ENCODE data around the gene GLRX5. TPM values are rescaled to one million over a fixed set of nuclear protein-coding genes. Genes with fewer than 3 reads are reported as not detected.

GLRX5 gene
- total RNA-seq, 1 experiment from 2014 or later = 62.2 TPM

- no peak overlapping the region for H2BK12ac ChIP-seq (ENCODE audit: insufficient read length, low read depth, low read length)
- no CpG with 5 or more reads among the region's 6 CpGs for WGBS (ENCODE audit: extremely low coverage, insufficient read length, low lambda C conversion rate)
- no peak overlapping the region for H3K18ac ChIP-seq (ENCODE audit: insufficient read length, low read depth, low read length)
- no peak overlapping the region for H2BK15ac ChIP-seq (ENCODE audit: low read depth, low read length)
- H3K27me3 ChIP-seq (ENCODE audit: insufficient read depth, low read length) = peaks cover 3% of the 10 kb centered on the region; the same call in 1 of the 2 replicates
- Mint-ChIP-seq H3K4me1 (peaks cover 28 to 44% of the 10 kb centered on the region in 2 experiments), H3K9me3 (peaks cover 0 to 2% of the 10 kb centered on the region in 2 experiments; a peak in 2 of 5 replicates), H3K4me3 (no peak overlapping the region), H3K27ac (no peak overlapping the region), H3K36me3 (ENCODE audit: insufficient read depth in 1 of 3, low read depth in 3 of 3) (no peaks in the 10 kb centered on the region), H3K27me3 (ENCODE audit: low read depth) (peaks cover 57% of the 10 kb centered on the region)
- no peak overlapping the region for H2BK120ac ChIP-seq (ENCODE audit: low read depth, low read length, poor library complexity, severe bottlenecking)
- H4K5ac ChIP-seq (ENCODE audit: insufficient read length, low read depth, low read length) = no peak overlapping the region
- TF ChIP-seq CTCF (conservative IDR thresholded peaks at IDR 0.05) = no peak
- H3K9me3 ChIP-seq (ENCODE audit: control insufficient read depth, low read depth, low read length) = no peaks in the 10 kb centered on the region
- H2BK5ac ChIP-seq (ENCODE audit: insufficient read length, low read length) = no peak overlapping the region
- H3K23ac ChIP-seq (ENCODE audit: insufficient read length, low read depth, low read length) = no peak overlapping the region
- H3K27ac ChIP-seq (ENCODE audit: insufficient read length, low read depth, low read length) = no peak overlapping the region
- no peak overlapping the region for H2AK5ac ChIP-seq (ENCODE audit: insufficient read length, low read length)
- no peaks in the 10 kb centered on the region for H3K79me2 ChIP-seq (ENCODE audit: insufficient read depth, low read length)
- H3K56ac ChIP-seq (ENCODE audit: insufficient read length, low read depth, low read length) = no peak overlapping the region
- H4K91ac ChIP-seq (ENCODE audit: insufficient read length, low read depth, low read length) = no peak overlapping the region
- H2BK20ac ChIP-seq (ENCODE audit: low read depth, low read length, poor library complexity, severe bottlenecking) = no peak overlapping the region
- H4K8ac ChIP-seq (replicated peaks; ENCODE audit: insufficient read length, low read depth, low read length) = no peak overlapping the region
- no peaks in the 10 kb centered on the region for H3K23me2 ChIP-seq (ENCODE audit: insufficient read length, low read depth, low read length, poor library complexity, severe bottlenecking)
- no peak overlapping the region for H3K9ac ChIP-seq (ENCODE audit: extremely low read depth, insufficient read length, low read length)
- no peak overlapping the region for H2AFZ ChIP-seq (ENCODE audit: low read length)
- no peak for DNase-seq
- no peak overlapping the region for H3K4ac ChIP-seq (ENCODE audit: low read depth, low read length)
- H4K20me1 ChIP-seq (ENCODE audit: control insufficient read depth, insufficient read depth, insufficient read length) = no peaks in the 10 kb centered on the region
- H3K4me1 ChIP-seq (ENCODE audit: insufficient read depth, low read length) = peaks cover 3% of the 10 kb centered on the region; the same call in 1 of the 2 replicates
- H3T11ph ChIP-seq (ENCODE audit: low read length) = no peak overlapping the region
- no peaks in the 10 kb centered on the region for H3K79me1 ChIP-seq (ENCODE audit: insufficient read depth, low read depth, low read length, poor library complexity, severe bottlenecking)
- no peak overlapping the region for H3K14ac ChIP-seq (ENCODE audit: insufficient read depth, low read length)
- no peak overlapping the region for H3K4me2 ChIP-seq (ENCODE audit: insufficient read depth, insufficient read length, low read length)
These were observed 24.4 kb downstream of the GLRX5 start for GRCh38 chr14:95559203-95559602.
